HG03520 (cell line): ENCODE data around the gene HECTD2.
"Not testable (repeated sequence)": the region's sequence is repeated elsewhere in the genome, so short reads cannot be mapped to it uniquely, and the experiment has no call there.

Experiments
- ATAC-seq: cut with Tn5 transposase; IDR thresholded peaks from one replicate; pipeline ENCODE4 v1.9.1; 2021; ENCODE audit warnings: mild to moderate bottlenecking, moderate library complexity; ENCODE audit not compliant: unreplicated experiment

The HECTD2 gene, protein sequence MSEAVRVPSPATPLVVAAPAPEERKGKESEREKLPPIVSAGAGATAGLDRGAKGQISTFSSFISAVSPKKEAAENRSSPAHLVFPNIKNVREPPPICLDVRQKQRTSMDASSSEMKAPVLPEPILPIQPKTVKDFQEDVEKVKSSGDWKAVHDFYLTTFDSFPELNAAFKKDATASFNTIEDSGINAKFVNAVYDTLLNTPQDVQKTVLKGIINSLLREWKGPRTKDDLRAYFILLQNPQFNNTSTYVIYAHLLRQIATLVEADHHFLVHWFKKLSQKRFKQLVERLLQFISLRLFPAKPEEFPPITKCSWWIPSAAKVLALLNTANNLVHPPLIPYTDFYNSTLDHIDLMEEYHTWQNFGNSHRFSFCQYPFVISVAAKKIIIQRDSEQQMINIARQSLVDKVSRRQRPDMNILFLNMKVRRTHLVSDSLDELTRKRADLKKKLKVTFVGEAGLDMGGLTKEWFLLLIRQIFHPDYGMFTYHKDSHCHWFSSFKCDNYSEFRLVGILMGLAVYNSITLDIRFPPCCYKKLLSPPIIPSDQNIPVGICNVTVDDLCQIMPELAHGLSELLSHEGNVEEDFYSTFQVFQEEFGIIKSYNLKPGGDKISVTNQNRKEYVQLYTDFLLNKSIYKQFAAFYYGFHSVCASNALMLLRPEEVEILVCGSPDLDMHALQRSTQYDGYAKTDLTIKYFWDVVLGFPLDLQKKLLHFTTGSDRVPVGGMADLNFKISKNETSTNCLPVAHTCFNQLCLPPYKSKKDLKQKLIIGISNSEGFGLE

DNA sequence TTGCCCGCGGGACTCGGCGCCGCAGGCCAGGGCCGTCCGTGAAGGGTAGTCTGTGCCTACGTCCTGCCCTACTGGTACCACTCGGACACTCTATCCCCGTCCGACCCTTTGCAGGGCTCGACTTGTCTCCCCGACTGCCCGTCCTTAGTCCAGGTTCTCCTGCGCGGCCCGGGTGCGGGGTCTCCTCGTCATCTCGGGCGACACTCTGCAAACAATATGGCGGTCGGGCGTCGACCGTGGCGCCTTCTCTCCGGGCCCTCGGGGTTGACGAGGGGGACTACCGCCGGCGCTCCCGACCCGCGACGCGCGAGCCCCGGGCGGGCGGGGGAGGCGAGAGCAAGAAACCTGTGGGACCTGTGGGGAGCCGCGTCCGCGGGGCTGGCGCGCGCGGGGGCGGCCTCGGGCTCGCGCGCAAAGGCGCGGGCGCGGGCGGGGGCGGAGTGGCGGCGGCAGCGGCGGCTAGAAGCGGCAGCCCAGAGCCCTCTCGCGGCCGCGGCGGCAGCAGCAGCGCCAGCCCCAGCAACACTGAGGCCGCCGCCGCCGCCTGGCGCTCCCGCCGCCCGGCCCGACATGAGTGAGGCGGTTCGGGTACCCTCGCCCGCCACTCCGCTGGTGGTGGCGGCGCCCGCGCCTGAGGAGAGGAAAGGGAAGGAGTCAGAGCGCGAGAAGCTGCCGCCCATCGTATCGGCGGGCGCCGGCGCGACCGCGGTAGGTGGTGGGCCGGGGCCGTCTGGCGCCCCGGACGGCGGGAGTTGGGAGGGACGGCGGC is at the start of gene HECTD2:
Gene HECTD2 (plus strand): TSS at position 476 of the 769 bp plus-strand sequence. CDS start 95 bp downstream, at position 571.
- peak; percentile 89 for ATAC-seq

DNA sequence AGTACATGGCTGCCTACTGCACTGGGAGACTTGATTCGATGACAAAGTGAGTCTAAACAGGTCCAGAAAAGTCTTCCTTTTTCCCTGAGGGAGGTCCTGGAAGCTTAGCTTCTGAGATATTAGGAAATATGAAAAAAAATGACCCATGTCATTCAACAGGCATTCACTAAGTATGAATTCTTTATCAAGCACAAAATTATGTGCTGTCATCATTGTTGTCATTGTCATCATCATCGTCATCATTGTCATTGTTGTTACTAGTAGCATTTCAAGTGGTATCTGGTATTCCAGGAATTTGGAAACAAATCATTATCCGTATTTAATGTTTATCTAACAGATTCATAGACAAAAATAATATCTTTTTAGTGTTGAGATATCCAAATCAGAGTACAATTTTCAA is 49.7 kb upstream of the HECTD2 start:
- ATAC-seq = no peak

DNA sequence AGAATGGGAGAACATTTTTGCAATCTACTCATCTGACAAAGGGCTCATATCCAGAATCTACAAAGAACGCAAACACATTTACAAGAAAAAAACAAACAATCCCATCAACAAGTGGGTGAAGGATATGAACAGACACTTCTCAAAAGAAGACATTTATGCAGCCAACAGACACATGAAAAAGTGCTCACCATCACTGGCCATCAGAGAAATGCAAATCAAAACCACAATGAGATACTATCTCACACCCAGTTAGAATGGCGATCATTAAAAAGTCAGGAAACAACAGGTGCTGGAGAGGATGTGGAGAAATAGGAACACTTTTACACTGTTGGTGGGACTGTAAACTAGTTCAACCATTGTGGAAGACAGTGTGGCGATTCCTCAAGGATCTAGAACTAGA is 44.6 kb upstream of the HECTD2 start:
- ATAC-seq = not testable (repeated sequence)

DNA sequence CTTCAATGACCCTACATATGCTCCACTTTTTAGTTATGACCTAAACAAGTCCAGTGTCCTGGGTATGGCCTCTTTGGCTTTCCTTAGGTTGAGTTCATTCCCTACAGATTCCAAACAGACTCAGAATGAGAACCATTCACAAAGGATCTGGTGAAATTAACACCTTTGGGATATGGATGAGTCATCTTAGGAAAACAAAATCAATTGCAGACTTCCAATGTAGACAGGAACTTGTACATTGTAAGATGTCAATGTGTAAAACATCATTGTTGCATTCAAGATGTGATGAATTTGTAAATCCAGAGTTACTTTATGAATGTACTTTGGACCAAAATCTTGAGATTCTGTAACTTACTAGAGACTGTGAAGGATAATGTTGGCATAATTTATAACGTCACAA is 43.4 kb upstream of the HECTD2 start:
- no peak for ATAC-seq

DNA sequence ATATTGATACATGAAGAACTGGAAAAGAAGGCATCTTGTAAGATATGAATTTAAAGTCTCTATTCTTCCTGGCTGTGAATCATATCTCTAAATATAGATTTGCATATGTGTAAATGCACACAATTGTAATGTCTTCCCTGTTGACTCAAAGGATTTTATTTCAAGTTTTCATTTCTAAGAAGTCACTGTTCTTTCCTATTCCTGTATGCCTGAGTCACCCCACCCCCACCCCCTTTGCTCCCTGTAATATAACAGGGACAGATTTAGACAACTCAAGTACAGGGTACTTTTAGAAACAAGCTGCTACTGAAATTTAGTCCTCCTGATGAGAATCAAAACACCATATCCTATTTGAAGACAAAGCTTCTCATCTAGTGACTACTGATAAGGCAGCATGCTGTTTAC is 43.0 kb upstream of the HECTD2 start:
- ATAC-seq = no peak

DNA sequence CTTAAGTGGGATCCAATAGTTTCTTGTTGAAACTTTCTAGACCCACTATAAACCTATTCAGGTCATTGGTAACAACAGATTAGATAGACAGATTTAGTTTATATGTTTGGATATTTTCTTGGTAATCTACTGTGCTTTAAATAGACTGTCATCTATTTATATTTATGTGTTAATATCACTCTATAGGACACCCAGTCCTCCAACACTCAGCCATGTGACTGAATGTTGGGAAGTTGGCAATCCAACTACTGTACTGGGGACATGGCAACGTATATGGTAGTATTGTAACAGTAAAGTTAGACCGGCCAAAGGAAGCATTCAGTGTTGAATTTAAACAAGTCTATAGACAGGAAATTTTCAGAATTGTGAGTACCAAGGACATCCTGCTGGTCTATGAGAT is 42.6 kb upstream of the HECTD2 start:
- no peak for ATAC-seq

DNA sequence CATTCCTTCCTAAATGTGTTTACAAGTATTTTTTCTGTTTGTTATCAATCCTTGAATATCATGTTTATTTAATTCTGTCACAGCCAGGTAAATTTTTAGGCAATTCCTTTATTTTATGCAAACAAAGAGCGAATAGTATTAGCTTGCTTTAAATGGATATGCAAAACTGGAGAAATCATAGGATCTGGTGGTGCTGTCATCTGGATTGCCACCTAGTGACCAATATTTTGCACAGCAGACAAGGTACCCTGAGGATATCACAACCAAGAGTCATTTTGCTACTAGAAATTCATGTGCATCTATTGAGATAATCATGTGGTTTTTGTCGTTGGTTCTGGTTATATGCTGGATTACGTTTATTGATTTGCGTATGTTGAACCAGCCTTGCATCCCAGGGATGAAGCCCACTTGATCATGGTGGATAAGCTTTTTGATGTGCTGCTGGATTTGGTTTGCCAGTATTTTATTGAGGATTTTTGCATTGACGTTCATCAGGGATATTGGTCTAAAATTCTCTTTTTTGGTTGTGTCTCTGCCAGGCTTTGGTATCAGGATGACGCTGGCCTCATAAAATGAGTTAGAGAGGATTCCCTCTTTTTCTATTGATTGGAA is 40.1 kb upstream of the HECTD2 start:
- ATAC-seq = not testable (repeated sequence)

DNA sequence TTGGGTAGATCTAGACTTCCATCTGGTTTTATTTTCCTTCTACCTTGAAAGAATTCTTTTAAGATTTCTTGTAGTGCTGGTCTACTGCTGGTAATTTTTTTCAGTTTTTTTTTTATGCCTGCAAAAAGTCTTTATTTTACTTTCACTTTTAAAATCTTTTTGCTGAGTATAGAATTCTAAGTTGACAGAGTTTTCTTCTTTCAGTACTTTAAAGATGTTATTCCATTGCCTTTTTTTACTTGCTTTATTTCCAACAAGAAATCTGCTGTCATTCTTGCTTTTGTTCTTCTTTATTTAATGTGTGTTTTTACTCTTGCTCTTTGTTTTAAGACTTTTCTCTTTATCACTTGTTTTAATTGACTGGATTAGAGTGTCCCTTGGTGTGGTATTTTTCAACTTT is 36.1 kb upstream of the HECTD2 start:
- no peak for ATAC-seq

DNA sequence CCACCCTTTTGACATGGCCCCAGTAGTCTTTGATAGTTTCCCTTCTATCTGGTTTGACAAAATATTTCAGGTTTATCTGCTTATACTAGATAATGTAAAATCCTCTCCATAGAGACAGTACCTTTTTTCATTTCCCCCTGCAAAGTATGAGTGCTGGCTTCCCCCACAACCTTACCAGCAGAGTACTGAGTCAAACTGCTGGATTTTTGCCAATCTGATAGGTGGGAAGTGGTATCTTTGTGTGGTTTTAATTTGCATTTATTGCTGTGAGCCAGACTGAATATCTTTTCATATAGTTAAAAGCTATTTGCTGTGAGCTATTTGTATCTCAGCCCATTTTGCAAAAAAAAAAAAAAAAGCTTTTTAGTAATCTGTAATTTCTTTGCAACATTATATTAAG is 32.1 kb upstream of the HECTD2 start:
- no peak for ATAC-seq

DNA sequence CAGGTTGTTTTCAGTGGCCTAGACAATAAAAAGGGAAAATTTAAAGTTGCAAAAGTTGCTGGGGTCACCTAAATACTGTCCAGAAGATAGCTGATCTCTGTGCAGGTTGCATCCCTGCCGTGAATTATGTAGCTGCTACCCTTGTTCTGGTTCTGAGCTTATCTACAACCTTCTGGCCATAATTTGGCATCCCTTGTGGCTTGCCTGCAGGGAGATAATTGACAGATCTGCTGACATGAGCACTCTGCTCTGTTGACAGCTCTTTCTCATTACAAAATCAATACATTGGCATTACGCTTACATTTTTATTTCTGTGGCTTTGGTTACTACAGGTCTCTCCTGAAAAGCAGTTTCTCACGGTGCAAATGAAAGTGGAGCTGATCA is 29.3 kb upstream of the HECTD2 start:
- no peak for ATAC-seq

DNA sequence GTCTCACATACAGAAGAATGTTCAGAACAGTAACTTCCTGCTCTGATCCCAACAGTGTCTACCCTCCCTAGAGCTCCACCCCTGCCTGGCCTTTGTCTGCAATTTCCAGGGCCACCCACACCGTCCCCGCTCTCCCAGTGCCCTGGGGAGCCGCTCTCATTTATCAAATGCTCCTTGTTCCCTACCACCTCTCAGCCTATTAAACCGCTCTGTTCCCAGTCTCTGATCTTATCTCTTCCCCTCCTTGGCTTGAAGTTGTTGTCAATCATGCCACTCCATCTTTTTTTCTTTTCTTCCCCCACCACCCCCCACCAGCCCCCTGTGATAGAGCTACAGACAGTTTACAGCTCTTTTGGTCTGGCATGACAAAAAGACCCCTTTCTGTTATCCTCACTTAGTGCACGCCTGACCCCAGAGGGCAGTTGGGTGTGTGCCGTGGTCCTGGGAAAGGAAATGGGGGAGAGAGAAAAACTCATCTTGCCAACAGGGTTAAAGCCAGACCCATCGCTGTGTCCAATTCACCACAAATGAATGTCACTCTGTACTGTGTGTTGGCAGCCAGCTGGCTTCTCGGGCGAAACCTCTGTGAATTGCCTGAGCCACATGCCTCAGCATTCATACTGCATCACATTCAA is 28.8 kb upstream of the HECTD2 start:
- ATAC-seq = no peak

DNA sequence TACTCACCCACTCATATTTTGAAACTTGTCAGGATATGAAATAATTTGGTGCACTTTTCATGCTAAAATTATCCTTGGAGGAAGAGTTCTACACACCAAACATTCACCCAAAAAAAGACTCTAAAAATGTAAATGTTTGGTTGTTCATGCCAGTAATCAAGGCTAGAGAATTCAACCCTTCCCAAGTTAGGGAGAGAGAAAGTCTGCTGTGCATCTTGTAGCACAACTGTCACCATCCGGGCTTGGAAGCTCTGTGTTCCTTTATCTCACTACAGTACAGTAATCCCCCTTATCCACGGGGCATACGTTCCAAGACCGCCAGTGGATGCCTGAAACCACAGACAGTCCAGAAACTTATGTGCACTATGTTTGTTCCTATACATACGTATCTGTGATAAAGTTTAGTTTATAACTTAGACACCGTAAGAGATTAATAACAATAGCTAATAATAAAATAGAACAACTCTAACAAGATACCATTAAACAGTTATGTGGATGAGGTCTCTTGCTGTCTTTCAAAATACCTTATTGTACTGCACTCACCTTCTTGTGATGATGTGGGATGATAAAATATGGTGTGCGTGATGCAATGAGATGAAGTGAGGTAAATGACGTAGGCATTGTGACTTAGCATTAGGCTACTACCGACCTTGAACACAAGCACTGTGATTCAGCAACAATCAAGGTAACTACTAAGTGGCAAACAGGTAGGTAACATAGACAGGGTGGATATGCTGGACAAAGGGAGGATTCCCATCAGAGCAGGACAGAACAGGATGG is 24.6 kb upstream of the HECTD2 start:
- ATAC-seq = no peak

DNA sequence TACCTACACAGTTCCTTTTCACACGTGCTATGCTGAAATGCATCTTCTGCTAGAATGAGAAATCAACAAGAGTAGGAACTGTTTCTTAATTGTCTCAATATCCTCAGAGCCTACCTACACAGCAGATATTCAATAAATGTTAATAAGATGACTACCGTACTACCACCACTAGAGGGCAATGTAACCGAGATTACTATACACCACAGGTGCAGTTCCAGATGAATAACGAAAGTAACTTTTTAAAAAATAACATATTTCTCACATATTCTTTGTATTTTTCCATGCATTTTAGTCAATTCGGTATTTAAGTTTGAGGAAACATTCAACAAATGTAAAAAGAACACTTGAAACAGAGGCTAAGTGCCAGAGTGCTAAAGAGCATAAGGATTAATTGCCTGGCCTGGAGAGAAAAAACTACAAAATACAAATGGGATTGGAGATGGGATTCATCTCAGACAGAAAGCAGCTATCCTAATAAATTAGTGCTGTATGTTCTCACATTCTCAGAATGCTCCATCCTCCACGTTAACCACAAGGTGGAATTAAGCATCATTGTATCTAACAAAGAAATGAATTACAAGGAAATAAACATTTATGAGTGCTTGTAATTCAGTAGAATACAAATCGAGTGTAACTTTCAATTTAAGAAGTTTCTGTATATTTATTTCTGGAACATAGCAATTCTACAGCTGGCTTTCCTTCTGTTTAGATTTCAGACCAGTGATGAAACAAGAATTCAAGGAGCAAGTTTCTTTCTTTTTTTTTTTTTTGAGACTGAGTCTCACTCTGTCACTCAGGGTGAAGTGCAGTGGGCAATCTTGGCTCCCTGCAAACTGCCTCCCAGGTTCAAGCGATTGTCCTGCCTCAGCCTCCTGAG is 20.3 kb upstream of the HECTD2 start:
- ATAC-seq = peak; percentile 90

DNA sequence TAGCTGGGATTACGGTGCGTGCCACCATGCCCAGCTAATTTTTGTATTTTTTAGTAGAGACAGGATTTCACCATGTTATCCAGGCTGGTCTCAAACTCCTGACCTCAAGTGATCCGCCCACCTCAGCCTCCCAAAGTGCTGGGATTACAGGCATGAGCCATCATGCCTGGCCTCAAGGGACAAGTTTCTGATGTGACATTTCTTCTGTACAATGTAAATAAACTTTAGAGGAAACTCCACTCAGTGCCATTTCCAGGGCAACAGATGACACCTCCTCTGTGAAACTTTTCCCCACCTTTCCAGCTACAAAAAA is 19.7 kb upstream of the HECTD2 start:
- ATAC-seq = not testable (repeated sequence)

DNA sequence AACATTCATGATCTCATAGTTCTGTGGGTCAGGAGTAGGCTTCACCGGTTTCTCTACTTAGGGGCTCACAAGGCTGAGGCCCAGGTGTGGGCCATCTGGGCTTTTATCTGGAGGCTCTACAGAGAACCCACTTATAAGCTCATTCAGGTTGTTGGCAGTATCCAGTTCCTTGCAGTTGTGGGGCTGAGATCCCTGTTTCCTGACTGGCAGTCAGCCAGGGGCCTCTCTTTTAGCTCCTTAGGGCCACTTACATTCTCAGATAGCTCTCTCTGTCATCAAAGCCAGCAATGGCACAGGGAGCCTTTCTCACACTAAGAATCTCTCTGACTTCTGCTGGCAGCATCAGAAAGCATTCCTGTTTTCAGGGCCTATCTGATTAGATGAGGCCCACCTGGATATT is 18.2 kb upstream of the HECTD2 start:
- ATAC-seq = no peak

DNA sequence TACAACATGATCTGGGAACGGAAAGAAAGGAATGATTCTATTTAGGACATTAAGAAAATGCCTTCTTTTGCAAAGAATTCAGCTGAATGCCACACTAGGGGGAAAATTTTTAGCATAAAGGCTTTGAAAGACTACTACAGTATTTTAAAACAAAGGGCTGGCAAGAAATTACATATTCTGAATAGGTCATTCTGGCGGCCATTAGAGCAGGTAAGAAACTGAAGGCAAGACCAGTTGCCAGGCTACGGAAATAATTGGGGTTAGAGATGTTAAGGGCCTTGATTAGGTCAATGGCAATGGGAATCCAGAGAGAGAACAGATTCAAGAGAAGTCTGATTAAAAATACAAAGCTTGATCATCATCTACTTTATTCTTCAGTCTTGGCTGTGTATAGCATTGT is 3.8 kb upstream of the HECTD2 start:
- ATAC-seq = no peak

DNA sequence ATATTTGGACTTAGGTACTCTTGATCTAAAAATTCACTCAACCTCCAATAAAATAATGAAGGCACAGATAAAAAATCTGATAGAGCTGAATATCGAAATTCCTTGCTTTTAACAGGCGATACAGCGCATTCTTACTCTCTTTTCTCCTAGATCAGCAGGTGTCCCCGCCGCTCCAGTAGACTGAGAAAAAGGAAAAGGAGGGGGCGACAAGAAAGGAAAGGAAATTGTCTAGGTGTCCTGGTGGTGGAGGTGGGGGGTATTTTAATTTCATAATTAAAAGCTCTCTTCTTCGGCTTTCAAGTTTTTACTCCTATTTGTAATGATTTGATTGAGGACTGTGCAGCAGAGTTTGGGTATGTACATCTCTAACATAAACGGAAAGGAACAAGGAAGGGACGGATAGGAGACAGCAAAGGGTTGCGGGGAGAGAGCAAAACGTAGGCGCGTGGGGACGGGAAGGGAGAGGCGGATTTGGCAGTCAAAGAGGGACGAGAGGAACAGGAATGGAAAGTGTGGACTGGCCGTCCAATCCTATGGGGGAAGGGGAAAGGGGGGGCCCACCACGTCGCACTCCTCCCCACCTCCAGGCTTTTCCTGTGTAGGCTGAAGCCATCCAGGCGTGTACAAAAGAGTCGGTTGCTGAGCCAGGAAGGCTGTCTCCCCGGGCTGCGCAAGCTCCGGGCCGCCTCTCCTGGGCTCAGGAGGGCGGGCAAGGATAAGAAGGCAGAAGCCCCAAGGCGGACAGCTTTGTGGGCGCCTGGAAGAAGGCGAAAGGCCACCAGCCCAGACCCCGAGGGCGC is 875 bp upstream of the HECTD2 start:
- peak; percentile 14 for ATAC-seq
